GM12872 (cell line): ENCODE results near the gene KLHL1.

Experiments
- TF ChIP-seq, protein P1 (sequence below): IDR thresholded peaks from 3 replicates; pipeline ENCODE4 v1.5.1; 2011; ENCODE audit warnings: low read depth, mild to moderate bottlenecking, low read length, moderate library complexity; ENCODE audit not compliant: insufficient read depth

KLHL1 gene

DNA sequence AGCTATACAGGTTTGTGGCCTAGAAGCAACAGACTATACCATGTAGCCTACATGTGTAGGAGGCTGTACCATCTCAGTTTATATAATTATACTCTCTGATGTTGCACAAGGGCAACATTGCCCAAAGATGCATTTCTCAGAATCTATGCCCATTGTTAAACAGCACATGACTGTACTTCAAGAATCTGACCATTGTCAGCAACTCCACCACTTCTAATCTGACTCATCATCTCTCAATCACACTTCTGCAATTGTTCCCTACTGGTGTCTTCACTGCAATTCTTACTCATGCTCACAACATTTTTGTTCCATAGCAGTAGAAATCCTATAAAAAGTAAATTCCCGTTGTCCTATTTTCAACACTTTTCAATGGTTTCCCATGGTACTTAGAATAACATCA is 64.6 kb downstream of the KLHL1 start:
- TF ChIP-seq, protein P1, sequence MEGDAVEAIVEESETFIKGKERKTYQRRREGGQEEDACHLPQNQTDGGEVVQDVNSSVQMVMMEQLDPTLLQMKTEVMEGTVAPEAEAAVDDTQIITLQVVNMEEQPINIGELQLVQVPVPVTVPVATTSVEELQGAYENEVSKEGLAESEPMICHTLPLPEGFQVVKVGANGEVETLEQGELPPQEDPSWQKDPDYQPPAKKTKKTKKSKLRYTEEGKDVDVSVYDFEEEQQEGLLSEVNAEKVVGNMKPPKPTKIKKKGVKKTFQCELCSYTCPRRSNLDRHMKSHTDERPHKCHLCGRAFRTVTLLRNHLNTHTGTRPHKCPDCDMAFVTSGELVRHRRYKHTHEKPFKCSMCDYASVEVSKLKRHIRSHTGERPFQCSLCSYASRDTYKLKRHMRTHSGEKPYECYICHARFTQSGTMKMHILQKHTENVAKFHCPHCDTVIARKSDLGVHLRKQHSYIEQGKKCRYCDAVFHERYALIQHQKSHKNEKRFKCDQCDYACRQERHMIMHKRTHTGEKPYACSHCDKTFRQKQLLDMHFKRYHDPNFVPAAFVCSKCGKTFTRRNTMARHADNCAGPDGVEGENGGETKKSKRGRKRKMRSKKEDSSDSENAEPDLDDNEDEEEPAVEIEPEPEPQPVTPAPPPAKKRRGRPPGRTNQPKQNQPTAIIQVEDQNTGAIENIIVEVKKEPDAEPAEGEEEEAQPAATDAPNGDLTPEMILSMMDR = no peak

DNA sequence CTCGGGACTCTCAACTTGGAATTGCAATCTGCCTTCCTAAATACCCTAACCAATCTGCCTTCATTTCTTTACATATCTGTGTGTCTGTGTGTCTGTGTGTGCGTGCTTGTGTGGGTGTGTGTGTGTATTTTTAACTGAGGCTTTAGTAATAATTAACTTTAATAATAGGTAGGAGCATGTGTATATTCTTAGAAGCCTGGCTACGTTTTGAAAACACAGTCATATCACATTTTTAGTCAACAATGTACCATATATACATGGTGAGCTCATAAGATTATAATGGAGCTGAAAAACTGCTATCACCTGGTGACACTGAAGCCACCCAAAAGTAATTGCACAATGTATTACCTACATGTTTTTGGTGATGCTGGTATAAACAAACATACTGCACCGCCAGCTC is 66.1 kb downstream of the KLHL1 start:
- TF ChIP-seq, protein P1 = no peak

GRCh38 chr13:70034286-70034685 is 74.0 kb downstream of the KLHL1 start:
- TF ChIP-seq, protein P1 = no peak

- TF ChIP-seq, protein P1 = no peak
These were observed 80.7 kb downstream of the KLHL1 start for GRCh38 chr13:70027551-70027950.

DNA sequence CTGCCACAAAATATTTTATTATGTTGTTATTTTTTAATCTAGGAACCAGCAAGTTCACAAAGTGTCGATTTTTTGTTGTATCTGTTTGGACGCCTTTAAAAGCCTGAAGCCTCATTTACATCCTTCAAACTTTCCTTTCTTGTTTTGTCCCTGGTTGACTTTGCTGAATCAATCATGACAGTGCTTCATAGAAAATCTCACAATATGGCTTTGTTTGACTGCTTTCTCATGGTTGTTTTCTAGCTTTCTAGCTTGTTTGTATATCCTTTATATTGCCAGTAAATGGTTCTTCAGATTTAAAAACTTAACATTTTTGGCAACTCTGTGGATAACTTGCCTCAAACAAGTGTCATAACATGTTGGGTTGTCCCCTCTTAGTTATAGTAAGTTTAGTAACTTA is 84.7 kb downstream of the KLHL1 start:
- TF ChIP-seq, protein P1 = no peak

- TF ChIP-seq, protein P1 = no peak
These were observed 85.6 kb downstream of the KLHL1 start for GRCh38 chr13:70022646-70023045.

DNA sequence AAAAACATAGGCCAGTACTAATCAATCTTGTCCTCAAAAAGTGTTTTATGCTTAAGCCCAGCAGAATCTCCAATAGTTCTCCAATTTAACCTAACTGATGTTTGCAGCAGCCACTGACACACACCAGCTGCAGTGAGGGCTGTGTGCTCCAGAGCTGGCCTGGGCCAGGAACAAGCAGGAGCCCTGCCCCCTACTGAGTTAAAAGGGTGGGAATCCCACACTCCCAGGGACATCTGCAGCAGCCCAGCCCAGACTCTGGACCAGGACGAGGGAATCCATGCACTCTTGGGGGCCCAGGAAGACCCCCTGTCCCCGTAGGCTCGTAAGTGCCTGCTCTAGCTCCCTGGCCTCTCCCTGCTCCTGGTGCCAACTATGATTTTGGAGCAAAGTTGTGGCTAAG is 92.1 kb downstream of the KLHL1 start:
- TF ChIP-seq, protein P1 = no peak

- TF ChIP-seq, protein P1 = no peak
These were observed 93.9 kb downstream of the KLHL1 start for GRCh38 chr13:70014337-70014736.
